ENCODE measurements around the gene DCUN1D1. TPM values are rescaled to one million over a fixed set of nuclear protein-coding genes. Genes with fewer than 3 reads are reported as not detected.
A peak's percentile ranks its signal among the peaks of the same experiment; 100 is the strongest.

The DCUN1D1 gene
- total and polyA plus RNA-seq, 10 of the 15 experiments (the other 5 are each of a cell fraction or from before 2014, with no cell fraction given) = 19.8 to 47.4 (median 30.8) TPM

DNA sequence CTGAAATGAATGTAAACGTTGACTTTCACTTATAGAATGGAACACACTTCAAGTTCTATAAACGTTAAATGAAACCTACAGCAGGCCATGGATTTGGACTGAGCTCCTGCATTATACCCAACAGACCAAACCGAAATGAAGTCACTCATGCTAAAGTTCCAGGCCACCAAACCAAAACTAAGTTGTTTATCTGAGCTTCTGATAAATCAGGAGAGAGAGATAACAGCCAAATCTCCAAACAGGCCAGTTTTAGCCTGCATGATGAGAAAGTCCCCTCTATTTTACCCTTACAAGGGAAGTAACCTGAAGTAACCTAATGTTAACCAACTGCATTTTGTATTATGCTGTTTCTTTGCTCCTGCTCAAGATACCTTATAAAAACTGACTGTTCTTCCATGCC is 44.5 kb downstream of the DCUN1D1 start:
- BruUV-seq (replicated peaks) = no TSS peak
- Histone ChIP-seq H3K79me2 (ENCODE audit: control insufficient read depth, insufficient read depth, low read length) (no peaks in the 10 kb centered on the region), H4K20me1 (ENCODE audit: control insufficient read depth, insufficient read depth) (no peaks in the 10 kb centered on the region), H3K27me3 (replicated peaks in 1 of 2; ENCODE audit: control insufficient read depth in 2 of 2, insufficient read depth in 2 of 2, low read length in 1 of 2) (no peaks in the 10 kb centered on the region), H3K4me1 (ENCODE audit: control insufficient read depth, insufficient read depth, low read length) (peaks cover 6% of the 10 kb centered on the region), H2AFZ (ENCODE audit: control insufficient read depth, low read depth, low read length) (no peak overlapping the region), H3K9me3 (replicated peaks; ENCODE audit: control insufficient read depth, insufficient read depth, low read length) (no peaks in the 10 kb centered on the region; the same call in 1 of the 3 replicates), H3K4me3 (no peak overlapping the region), H3K9ac (ENCODE audit: control insufficient read depth, insufficient read depth, low read length) (no peak overlapping the region), H3K36me3 (ENCODE audit: control insufficient read depth in 2 of 2, insufficient read depth in 2 of 2, low read length in 1 of 2) (no peaks in the 10 kb centered on the region; a peak in 1 of 4 replicates), H3K4me2 (ENCODE audit: control insufficient read depth, insufficient read depth) (no peak overlapping the region), H3K27ac (ENCODE audit: control insufficient read depth, insufficient read depth) (no peak overlapping the region)
- POLR2A ChIA-PET = interaction anchor here (1.6 kb wide), 1 partner anchor 36 kb away, joined by 4 read pairs; no protein-coding TSS in a partner anchor
- FAIRE-seq = no peak
- ATAC-seq = peak; percentile 11; the same call in 1 of the 3 replicates
- 1% methylated on average over 3 of the region's 3 CpGs for WGBS (ENCODE audit: insufficient coverage, insufficient replicate concordance, low lambda C conversion rate, missing lambda C conversion rate)
- RAD21 ChIA-PET (ENCODE audit: unreplicated experiment) = interaction anchor here (1.3 kb wide), 1 partner anchor 10 kb away, joined by 5 read pairs; no protein-coding TSS in a partner anchor
- no peak for TF ChIP-seq ZBTB33 (IDR thresholded peaks at IDR 0.05)
- TF ChIP-seq E4F1 (IDR thresholded peaks at IDR 0.05; ENCODE audit: borderline replicate concordance, partially characterized antibody) = no peak
- no peak for TF ChIP-seq ZSCAN29 (IDR thresholded peaks at IDR 0.05)
- TF ChIP-seq SREBF2 (IDR thresholded peaks at IDR 0.05; ENCODE audit: low read length) = no peak
- no peak for TF ChIP-seq NFYA (IDR thresholded peaks at IDR 0.05; ENCODE audit: borderline replicate concordance, low read depth, low read length)
- no peak for TF ChIP-seq HDAC2 (IDR thresholded peaks at IDR 0.05)
- TF ChIP-seq RB1 (IDR thresholded peaks at IDR 0.05; ENCODE audit: borderline replicate concordance) = no peak
- no peak for TF ChIP-seq PAX5 (IDR thresholded peaks at IDR 0.05; ENCODE audit: borderline replicate concordance, low read depth, low read length)
- no peak for TF ChIP-seq ZNF24 (IDR thresholded peaks at IDR 0.05)
- TF ChIP-seq MYC (IDR thresholded peaks at IDR 0.05; ENCODE audit: insufficient read depth, insufficient read length, insufficient replicate concordance, low read length, severe bottlenecking) = no peak
- no peak for TF ChIP-seq TCF7 (IDR thresholded peaks at IDR 0.05; ENCODE audit: borderline replicate concordance)
- CTCF ChIA-PET = interaction anchor here (1.5 to 2.6 kb wide), 3 partner anchors 11 to 27 kb away, joined by 3 to 10 read pairs (median 7); no protein-coding TSS in a partner anchor
- SMC1A ChIA-PET (ENCODE audit: uncharacterized antibody, unreplicated experiment) = interaction anchor here (0.9 to 3.0 kb wide), 9 partner anchors 10 to 46 kb away, joined by 3 to 10 read pairs (median 5); no protein-coding TSS in a partner anchor
- intact Hi-C loops (cut with micrococcal nuclease; ENCODE audit: unreplicated experiment) (no loop called here), in situ Hi-C loops (cut with MboI) (no loop called here)
- no peak for DNase-seq (ENCODE audit: low read depth, low spot score)
